Measurements from ENCODE around the gene POU6F2.

DNA sequence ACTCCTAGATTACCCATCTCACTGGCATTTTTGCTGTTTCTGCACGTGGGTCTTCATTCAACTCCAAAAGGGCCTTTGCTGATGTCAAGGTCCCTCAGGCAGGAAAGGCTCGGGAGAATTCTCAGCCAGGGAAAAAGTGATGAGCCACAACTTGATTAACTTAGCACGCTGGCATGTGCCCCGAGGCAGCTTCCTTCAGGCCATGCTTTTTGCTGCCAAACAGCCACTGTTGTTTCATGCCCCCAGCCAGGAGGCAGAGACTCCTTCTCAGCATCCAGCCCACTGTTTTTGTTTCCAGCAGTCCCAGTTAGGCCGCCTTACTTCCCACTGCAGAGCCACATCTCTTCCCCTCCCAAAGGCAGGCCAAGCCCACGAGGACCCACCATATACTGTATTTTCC is 322.0 kb downstream of the POU6F2 start:
- TF ChIP-seq CBX2 (IDR thresholded peaks at IDR 0.05; ENCODE audit: borderline replicate concordance, low read depth) (no peak), KDM1A (IDR thresholded peaks at IDR 0.05; ENCODE audit: low read depth) (no peak), CEBPB (IDR thresholded peaks at IDR 0.05) (no peak), POLR2A (IDR thresholded peaks at IDR 0.05; ENCODE audit: low read length) (no peak), PHF8 (IDR thresholded peaks at IDR 0.05; ENCODE audit: borderline replicate concordance, low read depth) (no peak)
- TF ChIP-seq, protein P1, sequence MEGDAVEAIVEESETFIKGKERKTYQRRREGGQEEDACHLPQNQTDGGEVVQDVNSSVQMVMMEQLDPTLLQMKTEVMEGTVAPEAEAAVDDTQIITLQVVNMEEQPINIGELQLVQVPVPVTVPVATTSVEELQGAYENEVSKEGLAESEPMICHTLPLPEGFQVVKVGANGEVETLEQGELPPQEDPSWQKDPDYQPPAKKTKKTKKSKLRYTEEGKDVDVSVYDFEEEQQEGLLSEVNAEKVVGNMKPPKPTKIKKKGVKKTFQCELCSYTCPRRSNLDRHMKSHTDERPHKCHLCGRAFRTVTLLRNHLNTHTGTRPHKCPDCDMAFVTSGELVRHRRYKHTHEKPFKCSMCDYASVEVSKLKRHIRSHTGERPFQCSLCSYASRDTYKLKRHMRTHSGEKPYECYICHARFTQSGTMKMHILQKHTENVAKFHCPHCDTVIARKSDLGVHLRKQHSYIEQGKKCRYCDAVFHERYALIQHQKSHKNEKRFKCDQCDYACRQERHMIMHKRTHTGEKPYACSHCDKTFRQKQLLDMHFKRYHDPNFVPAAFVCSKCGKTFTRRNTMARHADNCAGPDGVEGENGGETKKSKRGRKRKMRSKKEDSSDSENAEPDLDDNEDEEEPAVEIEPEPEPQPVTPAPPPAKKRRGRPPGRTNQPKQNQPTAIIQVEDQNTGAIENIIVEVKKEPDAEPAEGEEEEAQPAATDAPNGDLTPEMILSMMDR (IDR thresholded peaks at IDR 0.05): no peak
- TF ChIP-seq, protein P2, sequence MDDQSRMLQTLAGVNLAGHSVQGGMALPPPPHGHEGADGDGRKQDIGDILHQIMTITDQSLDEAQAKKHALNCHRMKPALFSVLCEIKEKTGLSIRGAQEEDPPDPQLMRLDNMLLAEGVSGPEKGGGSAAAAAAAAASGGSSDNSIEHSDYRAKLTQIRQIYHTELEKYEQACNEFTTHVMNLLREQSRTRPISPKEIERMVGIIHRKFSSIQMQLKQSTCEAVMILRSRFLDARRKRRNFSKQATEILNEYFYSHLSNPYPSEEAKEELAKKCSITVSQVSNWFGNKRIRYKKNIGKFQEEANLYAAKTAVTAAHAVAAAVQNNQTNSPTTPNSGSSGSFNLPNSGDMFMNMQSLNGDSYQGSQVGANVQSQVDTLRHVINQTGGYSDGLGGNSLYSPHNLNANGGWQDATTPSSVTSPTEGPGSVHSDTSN (IDR thresholded peaks at IDR 0.05): no peak
- TF ChIP-seq, protein P3, sequence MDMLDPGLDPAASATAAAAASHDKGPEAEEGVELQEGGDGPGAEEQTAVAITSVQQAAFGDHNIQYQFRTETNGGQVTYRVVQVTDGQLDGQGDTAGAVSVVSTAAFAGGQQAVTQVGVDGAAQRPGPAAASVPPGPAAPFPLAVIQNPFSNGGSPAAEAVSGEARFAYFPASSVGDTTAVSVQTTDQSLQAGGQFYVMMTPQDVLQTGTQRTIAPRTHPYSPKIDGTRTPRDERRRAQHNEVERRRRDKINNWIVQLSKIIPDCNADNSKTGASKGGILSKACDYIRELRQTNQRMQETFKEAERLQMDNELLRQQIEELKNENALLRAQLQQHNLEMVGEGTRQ (IDR thresholded peaks at IDR 0.05): no peak
